Nephron progenitor cell (in vitro differentiated cells): ENCODE data around the gene VDAC2.

ENCODE experiments used
- DNase-seq: peaks from one replicate; pipeline ENCODE4 v3.0.0; 2021
- H3K27ac Mint-ChIP-seq: 2 replicates; pipeline ENCODE4 v1.8.0; 2021; ENCODE audit warnings: mild to moderate bottlenecking, moderate library complexity, mixed read lengths
- H3K27me3 Mint-ChIP-seq: 2 replicates; pipeline ENCODE4 v1.8.0; 2021; ENCODE audit warnings: mild to moderate bottlenecking, low read depth, mixed read lengths; ENCODE audit not compliant: poor library complexity
- H3K36me3 Mint-ChIP-seq: 2 replicates; pipeline ENCODE4 v1.8.0; 2021; ENCODE audit warnings: low read depth, mixed read lengths
- H3K4me1 Mint-ChIP-seq: 2 replicates; pipeline ENCODE4 v1.8.0; 2021; ENCODE audit warnings: mixed read lengths
- H3K4me3 Mint-ChIP-seq: 2 replicates; pipeline ENCODE4 v1.8.0; 2021; ENCODE audit warnings: mild to moderate bottlenecking, moderate library complexity, mixed read lengths
- H3K9me3 Mint-ChIP-seq: 2 replicates; pipeline ENCODE4 v1.8.0; 2021; ENCODE audit warnings: mild to moderate bottlenecking, moderate library complexity, mixed read lengths
- TF ChIP-seq, protein P1 (sequence below): fragments of 200-600 bp; sonication (generic); IDR thresholded peaks from 2 replicates; pipeline ENCODE4 v1.5.0; 2021; ENCODE audit warnings: antibody characterized with exemption

Gene VDAC2

DNA sequence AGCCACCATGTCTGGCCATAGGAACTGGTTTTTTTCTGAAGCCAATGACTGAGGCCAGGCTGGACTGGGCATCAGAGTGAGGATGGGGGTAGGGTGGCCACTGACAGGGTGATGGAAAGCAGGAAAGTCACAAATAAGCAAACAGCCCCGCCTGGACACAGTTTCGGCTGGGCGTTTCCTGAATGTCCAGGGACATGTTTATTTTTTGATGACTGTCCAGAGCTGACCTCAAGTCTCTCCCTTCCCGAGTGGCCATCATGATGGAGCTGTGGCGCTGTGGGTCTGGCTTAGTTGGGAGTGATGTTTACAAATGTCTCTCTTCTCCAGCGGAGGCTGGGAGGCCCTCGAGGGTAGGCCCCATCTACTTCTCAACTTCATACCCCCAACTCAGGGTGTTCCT lies 62.3 kb downstream of the VDAC2 start:
- peak overlapping the region; percentile 92 for H3K27ac Mint-ChIP-seq
- peaks cover 21% of the 10 kb centered on the region for H3K9me3 Mint-ChIP-seq
- H3K27me3 Mint-ChIP-seq, result peaks cover 7% of the 10 kb centered on the region
- TF ChIP-seq, protein P1, sequence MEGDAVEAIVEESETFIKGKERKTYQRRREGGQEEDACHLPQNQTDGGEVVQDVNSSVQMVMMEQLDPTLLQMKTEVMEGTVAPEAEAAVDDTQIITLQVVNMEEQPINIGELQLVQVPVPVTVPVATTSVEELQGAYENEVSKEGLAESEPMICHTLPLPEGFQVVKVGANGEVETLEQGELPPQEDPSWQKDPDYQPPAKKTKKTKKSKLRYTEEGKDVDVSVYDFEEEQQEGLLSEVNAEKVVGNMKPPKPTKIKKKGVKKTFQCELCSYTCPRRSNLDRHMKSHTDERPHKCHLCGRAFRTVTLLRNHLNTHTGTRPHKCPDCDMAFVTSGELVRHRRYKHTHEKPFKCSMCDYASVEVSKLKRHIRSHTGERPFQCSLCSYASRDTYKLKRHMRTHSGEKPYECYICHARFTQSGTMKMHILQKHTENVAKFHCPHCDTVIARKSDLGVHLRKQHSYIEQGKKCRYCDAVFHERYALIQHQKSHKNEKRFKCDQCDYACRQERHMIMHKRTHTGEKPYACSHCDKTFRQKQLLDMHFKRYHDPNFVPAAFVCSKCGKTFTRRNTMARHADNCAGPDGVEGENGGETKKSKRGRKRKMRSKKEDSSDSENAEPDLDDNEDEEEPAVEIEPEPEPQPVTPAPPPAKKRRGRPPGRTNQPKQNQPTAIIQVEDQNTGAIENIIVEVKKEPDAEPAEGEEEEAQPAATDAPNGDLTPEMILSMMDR, result no peak
- no peak overlapping the region for H3K4me3 Mint-ChIP-seq
- H3K36me3 Mint-ChIP-seq, result peaks cover 5% of the 10 kb centered on the region
- DNase-seq, result no peak
- H3K4me1 Mint-ChIP-seq, result peaks cover 56% of the 10 kb centered on the region

DNA sequence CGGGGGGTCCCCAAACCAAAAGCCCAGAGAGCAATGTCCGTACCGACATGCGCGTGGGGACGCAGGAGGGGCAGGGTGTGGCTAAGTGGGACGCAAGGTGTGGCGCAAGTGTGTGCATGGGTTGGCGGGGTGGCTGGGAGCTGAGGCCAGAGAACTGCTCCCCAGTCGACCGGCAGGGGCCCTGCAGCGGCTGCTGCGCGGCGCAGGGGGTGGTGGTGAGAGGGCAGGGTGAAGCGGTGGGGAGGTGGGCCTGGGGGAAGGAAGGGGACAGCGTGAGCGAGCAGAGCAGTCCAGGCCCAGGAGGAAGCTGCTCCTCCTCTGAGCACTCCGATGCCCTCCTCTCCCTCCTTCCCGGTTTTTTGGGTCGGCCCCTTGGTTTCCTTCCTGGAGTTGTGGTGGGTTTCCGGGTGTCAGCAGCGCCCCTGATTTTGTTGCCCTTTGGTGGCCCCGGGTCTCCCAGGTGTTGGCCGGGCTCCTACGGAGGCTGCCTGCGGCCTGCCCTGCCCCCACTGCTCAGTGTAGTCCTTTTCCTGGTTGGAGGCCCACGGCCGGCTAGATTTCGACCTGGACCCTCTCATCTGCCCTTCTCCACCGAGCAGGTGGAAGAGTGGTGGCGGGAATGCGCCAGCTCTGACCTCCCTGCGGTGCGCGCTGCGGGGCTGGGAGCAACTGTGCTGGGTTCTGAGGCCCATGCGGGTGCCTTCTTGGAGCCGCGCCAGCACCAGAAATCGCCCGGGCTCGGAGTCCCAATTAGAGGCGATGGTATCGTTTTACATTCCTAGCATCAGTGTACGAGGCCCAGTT lies 65.7 kb downstream of the VDAC2 start:
- Mint-ChIP-seq H3K9me3 (peaks cover 7% of the 10 kb centered on the region), H3K27ac (no peak overlapping the region), H3K27me3 (peaks cover 4% of the 10 kb centered on the region), H3K36me3 (no peaks in the 10 kb centered on the region), H3K4me3 (no peak overlapping the region), H3K4me1 (peaks cover 60% of the 10 kb centered on the region)
- TF ChIP-seq, protein P1, result no peak
- no peak for DNase-seq

- H3K27me3 Mint-ChIP-seq, result peaks cover 4% of the 10 kb centered on the region
- DNase-seq, result no peak
- H3K4me1 Mint-ChIP-seq, result peaks cover 77% of the 10 kb centered on the region
- TF ChIP-seq, protein P1, result no peak
- H3K36me3 Mint-ChIP-seq, result no peaks in the 10 kb centered on the region
- peak overlapping the region; percentile 31 for H3K27ac Mint-ChIP-seq
- peaks cover 12% of the 10 kb centered on the region for H3K9me3 Mint-ChIP-seq
- peak overlapping the region; percentile 37 for H3K4me3 Mint-ChIP-seq
Observed at GRCh38 chr10:75280236-75280635, 69.6 kb downstream of the VDAC2 start.
